HG03095 (cell line): Measurements from ENCODE around the gene SPATA24.
"Not testable (repeated sequence)": the region's sequence is repeated elsewhere in the genome, so short reads cannot be mapped to it uniquely, and the experiment has no call there.

Experiments used
- ATAC-seq: cut with Tn5 transposase; IDR thresholded peaks from one replicate; pipeline ENCODE4 v1.9.1; 2021; ENCODE audit warnings: moderate library complexity; ENCODE audit not compliant: unreplicated experiment

The SPATA24 gene, protein sequence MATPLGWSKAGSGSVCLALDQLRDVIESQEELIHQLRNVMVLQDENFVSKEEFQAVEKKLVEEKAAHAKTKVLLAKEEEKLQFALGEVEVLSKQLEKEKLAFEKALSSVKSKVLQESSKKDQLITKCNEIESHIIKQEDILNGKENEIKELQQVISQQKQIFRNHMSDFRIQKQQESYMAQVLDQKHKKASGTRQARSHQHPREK

DNA sequence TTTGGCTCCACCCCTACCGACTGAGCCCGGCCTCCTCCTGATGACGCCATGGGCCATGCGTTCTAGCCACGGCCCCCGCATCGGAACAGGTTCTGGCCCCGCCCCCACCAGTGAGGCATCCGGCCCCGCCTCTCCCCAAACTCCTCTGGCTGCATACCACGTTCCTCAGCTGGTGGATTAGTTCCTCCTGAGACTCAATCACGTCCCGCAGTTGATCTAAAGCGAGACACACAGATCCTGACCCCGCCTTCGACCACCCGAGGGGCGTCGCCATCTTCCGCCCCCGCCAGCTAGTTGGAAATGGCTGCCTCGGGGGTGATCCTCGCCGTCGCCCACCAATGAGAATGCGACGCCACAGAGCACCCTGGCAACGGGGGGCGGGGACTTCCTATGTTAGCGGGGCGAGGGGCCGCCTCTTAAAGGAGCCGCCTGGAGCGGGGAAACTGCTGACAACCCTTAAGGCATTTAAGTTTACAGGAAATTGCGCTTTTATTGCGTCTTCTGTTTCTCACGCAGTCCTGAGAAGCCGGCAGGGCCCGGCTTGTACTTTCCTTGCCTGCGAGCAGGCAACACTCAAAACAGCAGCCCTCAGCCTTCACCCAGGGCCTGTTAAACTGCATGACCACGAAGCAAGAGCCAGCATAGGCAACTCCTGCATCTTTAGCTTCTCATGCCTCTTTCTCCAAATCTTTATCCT, at the start of gene SPATA24:
TSS of gene SPATA24 (minus strand) at position 303 of the 697 bp plus-strand sequence. CDS start at position 274, 29 bp downstream.
- ATAC-seq: peak; percentile 76

DNA sequence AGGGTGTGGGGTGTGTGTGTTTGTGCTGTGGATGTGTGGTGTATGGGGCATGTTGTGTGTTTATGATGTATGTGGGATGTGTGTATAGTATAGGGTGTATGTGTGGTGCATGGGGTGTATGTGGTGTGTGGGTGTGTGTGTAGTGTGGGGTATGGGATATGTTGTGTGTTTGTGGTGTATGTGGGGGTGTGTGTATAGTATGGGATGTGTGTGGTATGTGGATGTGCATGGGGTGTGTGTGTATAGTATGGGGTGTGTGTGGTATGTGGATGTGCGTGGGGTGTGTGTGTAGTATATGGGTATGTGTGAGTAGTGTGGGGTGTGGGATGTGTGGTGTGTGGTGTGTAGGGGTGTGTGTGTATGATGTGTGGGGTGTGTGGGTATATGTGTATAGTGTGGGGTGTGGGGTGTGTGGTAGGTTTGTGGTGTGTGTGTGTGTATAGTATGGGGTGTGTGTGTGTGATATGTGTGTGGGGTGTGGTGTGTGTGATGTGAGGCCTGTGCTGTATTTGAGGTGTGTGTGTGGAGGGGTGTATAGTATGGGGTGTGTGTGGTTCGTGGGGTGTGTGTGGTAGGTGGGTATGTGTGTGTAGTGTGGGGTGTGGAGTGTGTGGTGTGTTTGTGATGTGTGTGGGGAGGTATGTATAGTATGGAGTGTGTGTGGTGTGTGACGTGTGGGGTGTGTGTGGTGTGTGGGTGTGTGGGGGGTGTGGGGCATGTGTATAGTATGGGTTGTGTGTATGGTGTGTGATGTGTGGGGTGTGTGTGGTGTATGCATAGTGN, 48.2 kb upstream of the SPATA24 start:
- ATAC-seq: no peak

DNA sequence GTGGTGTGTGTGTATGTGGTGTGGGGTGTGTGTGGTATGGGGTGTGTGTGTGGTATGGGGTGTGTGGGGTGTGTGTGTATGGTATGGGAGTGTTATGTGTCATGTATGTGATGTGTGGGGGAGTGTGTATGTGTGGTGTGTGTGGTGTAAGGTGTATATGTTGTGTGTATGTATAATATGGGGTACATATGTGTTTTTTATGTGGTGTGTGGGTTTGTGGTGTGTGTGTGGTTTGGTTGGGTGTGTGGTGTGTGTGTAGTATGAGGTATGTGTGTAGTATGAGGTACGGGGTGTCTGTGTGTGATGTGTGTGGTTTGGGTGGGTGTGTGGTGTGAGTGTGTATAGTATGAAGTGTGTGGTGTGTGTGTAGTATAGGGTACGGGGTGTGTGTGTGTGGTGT, 47.3 kb upstream of the SPATA24 start:
- no peak for ATAC-seq

DNA sequence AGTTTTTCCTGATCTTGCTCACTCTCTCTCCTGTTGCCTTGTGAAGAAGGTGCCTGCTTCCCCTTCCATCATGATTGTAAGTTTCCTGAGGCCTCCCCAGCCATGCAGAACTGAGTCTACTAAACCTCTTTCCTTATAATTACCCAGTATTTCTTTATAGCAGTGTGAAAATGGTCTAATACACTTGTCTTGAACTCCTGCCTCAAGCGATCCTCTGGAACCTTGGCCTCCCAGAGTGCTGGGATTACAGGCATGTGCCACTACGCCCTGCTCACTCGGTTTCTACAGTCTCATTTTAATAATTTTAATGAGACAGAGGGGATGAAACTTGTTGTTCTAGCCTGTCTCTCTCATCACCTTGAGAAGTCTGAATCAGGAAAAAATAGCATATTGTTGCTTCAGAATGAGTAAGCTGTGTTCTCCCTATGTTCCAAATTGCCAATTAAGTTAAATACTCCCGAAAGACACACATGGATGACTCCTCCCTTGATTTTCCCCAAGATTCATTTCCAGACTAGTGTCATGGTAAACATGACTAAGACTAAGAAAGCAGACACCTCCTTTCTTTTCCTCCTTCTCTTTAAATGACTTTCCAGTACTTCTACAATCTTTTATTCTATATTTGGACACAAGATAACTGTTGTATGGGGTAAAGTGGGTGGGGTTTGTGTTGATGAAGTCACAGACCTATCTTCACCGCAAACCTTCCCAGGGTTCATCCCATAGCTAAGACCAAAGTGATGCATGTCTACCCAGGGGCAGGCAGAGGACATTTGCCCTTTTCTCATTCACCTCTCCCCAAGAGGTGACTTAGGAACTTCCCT, 43.3 kb upstream of the SPATA24 start:
- ATAC-seq: peak; percentile 52

DNA sequence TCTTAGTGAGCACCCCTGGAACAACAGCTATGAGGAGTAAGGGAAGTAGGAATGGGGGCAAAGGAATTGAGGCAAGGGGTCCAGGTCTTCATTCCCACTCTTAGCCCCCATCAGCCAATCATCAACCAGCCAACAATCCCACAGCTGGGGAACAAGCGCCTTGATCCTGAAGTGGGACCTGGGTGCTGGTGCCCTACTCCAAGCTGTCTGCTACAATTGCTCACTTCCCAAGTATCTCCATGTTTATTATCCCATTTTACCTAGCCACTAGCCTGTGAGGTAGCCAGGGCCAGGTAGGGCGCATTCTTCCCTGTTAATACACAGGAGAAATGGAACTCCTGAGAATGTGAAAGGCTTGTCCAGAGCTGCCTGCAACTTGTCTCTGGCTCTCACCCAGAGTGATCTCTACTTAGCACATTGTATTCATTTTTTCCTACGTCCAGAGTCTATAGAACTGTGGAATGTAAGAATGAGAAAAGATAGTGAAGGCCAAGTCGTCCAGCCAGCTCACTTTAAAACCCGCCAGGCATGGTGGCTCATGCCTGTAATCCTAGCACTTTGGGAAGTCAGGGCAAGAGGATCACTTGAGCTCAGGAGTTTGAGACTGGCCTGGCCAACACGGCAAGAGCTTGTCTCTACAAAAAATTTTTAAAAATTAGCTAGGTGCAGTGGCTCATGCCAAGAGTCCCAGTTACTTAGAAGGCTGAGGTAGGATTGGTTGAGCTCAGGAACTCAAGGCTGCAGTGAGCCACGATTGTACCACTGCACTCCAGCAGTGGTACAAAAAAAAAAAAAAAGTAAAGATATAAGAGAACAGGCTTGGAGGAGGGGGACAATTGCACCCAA, 41.7 kb upstream of the SPATA24 start:
- ATAC-seq: no peak

DNA sequence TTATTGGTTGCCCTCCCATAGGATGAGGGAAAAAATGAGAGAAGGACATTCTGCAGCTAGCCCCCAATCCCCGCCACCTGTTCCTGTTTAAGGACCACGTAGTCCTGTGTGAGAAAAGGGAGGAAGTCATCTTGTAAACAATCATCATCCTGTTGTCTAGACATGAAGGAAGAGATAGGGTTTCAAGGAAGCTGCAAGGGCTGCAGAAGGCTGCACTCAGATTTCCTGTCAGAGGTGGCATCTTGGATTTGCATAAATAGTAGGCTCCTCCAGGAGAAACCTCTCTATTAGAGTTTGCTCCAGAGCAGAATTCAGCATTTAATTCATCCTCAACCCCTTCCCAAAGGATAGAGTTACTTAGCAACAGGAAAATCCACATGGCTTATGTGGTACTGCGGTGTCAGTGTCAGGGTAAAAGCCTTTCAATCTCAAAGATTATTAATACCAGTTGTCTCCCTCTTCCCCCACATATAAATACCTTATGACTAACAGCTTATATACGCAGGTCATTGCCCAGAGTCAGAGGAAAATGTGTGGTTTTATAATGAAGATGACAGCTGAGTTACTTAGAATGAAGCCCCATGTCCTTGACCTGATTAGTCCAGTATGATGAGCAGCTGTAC, 40.1 kb upstream of the SPATA24 start:
- ATAC-seq: no peak

DNA sequence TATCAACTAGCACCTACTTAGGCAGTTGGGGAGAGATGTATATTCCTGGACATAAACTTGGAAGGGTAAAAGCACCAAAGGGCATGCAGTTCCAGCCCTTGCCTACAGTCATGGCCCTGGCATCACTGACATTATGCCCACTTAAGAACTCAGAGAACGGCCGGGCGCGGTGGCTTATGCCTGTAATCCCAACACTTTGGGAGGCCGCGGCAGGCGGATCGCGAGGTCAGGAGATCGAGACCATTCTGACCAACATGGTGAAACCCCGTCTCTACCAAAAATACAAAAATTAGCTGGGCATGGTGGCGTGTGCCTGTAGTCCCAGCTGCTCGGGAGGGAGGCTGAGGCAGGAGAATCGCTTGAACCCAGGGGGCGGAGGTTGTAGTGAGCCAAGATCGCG, 36.5 kb upstream of the SPATA24 start:
- ATAC-seq: not testable (repeated sequence)

DNA sequence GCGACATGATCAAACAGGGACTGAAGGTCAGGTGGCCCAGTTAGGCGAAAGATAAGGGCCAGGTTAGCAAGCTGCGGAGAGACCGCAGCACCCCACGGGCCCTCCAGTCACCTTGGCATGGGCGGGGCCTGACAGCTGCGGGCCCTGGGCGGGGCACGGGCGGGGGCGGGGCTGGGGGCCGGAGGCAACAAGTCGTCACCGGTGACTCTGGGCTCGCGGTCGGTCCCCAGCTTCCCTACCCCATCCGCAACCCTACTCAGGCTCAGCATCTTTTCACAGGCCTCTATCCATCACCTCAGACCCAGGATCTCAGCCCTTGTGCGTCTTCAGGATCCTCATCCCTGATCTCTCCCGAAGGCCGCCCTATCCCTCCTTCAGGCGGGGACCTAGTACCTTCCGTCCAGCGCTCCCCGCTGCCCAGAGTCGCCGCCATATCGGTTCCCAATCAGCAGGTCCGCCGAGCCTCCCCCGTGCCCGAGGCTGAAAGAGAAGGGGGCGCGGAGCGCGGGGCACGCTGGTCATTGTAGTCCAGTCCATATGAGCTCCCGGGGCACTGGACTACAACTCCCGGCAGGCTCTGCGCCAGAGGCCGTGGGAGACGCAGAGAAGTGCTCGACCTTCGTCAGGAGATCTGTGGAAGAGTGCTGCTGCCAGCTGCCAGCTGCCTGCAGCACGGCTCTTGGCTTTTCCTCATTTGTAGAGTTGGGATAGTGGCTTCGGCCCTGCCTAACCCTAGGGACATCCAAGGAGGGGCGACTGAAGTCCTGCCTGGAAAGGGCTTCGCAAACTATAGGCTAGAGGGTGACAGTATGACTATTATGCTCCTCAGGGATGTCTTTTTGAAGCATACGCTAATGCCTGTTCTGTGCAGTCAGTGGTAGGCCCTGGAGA, 35.4 kb upstream of the SPATA24 start, which contains the start of gene DNAJC18:
TSS of gene DNAJC18 (minus strand) at position 513 of the 891 bp plus-strand sequence. CDS start at position 433, 80 bp downstream.
- peak; percentile 88 for ATAC-seq

DNA sequence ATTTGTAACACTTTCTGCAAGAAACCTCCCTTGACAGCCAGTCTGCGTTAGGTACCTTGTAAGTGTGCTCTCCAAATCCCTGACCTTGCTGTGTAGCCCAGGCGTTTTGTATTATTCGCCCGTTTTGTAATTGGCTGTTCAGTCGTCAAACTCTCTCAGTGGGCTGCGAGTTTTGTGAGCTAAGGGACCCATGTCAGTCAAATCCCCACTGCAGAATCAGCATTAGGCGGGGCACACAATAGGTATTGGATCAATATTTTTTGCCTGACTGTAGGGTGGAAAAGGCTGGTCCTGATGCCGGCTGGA, 34.8 kb upstream of the SPATA24 start:
- ATAC-seq: no peak

DNA sequence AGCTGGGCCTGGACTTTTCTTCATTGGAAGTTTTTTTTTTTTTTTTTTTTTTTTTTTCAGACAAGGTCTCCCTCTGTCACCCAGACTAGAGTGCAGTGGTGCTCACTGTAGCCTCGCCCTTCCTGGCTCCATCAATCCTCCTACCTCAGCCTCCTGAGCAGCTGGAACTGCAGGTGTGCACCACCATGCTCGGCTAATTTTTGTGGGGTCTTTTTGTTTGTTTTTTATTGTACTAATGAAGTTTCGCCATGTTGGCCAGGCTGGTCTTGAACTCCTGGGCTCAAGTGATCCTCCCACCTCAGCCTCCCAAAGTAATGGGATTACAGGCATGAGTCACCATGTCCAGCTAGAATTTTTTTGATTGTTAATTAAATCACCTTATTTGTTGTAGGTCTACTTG, 31.8 kb upstream of the SPATA24 start:
- no peak for ATAC-seq

DNA sequence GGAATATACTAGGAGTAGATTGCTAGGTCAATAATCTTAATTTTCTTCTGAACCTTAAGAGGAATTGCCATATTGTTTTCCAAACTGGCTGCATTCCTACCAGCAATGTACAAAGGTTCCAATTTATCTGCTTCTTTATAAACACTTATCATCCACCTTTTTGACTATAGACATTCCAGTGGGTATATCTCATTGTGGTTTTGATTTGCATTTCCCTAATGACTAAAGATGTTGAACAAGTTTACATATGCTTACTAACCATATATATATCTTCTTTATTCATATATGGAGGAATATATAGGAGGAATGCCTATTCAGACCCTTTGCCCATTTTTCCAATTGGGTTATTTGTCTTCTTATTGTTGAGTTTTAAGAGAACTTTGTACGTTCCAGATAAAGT, 27.8 kb upstream of the SPATA24 start:
- ATAC-seq: no peak

DNA sequence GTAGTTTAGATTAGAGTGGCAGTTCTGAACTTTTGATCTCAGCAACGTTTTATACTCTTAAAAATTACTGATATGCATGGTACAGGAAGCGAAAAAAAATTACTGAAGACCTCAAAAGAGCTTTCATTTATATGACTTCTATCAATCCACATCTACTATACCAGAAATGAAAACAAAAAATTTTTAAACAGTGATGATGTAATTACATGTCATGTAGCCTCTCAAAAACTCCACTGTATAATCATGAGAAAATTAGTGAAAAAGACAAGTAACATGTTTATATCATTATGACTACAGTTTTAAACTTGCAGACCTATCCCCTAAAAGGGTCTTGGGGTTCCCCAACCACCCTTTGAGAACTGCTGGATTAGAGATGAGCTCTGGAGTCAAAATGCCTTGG, 26.1 kb upstream of the SPATA24 start:
- no peak for ATAC-seq

DNA sequence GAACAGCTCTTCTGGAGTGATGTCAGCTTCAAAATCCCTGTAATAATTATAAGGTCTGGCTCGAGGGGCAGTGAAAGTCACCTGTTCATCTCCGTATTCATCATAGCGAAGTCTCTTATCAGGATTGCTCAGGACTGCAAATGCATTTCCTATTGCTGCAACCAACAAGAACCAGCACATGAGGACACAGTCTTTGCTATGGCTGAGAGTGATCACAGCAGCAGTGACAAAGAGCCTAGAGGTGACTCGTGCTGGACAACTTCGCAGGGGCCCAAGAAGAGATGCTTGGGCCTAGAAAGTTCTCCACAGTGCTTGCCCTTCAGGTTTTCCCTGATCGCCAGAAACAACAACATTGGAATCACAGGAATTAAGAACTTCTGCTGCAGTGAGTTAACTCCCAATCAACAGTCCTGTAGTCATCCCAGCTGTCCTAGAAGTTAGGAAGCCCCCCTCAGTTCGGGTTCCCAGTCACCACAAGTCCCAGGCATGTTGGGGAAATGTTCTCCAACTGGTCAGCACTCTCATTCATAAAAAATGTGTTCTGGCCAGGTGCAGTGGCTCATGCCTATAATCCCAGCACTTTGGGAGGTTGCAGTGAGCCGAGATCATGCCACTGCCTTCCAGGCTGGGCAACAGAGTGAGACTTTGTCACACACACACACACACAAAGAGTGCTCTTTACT, 22.5 kb upstream of the SPATA24 start:
- ATAC-seq: no peak

DNA sequence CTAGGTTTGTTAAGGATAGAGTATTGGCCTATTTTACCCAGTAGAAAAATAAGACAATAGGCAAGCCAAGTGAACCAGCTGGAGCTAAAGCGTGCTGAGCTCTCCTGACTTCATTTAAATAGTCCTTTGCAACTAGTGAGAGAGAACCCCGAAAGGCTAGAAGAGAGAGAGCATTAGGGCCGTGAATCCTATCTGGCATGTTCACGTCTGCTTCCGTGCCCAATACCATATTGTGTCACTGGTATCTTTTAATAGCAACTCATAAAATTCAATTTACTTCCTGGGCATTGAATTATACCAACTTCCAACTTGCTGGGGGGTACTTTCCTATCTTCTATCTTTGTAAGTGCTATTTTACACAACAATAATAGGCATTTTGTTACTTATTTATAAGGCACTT, 21.6 kb upstream of the SPATA24 start:
- no peak for ATAC-seq

DNA sequence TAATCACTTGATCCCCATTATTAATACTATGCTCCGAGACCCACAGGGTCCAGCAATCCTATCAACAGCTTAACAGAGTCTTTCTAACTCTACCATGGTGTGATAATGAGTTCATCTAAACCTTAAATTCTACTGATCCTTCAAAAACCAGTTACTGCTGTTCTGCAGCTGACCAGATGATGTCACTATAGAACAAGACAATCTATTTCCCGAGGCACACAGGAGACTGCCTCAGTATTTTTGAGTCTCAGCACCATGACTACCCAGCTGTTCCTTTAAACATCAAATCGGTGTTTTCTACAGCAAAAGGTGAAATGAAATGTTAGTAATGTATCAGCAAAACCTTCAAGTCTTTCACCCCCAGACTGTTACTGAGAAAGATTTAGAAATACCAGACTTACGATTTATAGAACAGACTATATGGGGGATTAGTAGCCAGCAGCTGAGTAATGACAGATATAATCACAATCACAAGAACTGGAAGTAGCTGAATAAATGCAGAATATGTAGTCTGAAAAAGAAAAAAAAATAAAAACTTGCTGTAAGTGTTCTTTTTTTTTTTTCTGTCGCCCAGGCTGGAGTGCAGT, 18.5 kb upstream of the SPATA24 start:
- no peak for ATAC-seq

DNA sequence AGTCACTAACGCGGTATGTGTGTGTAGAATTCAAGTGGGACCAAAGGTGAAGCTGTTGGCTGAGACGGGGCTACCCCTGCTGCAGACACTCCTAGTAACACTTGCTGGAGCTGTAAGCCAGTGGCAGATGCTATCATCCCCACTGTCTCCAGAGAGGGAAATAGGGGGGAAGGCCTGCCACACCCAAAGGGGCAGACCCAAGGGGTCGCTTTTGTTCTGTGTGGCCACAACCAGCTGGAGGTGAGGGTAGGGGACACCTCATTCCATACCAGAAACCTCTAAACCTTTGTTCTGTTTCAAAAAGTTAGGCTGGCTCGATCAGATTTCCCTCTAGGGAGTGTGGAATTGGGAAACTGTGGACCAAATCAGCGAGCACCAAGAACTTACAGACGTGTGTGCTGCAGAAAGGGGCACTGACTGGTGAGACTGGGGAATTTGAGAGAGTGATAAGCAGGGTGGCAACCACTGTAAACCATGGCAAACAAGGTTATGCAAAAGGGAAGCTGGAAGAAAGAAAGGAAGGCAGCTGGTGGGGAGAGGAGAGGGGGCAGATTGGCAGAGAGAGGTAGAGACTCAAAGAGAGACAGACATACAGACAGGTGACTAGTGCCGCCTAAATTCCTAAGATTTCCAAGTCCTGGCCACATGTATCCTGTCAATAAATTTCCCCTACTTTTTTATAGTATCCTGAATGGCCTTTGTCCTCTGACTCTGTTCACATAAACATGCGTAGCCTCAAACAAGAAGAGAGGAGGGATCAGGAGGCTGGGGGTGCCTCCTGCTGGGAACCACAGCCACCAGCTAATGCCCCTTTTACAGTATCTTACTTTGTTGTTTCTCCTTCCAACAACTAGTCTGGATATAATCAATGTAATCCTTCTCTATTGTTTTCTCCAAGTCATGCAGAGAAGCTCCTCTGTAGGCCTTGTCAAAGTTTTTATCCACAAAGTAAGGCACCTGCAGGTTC, 15.6 kb upstream of the SPATA24 start:
- no peak for ATAC-seq

DNA sequence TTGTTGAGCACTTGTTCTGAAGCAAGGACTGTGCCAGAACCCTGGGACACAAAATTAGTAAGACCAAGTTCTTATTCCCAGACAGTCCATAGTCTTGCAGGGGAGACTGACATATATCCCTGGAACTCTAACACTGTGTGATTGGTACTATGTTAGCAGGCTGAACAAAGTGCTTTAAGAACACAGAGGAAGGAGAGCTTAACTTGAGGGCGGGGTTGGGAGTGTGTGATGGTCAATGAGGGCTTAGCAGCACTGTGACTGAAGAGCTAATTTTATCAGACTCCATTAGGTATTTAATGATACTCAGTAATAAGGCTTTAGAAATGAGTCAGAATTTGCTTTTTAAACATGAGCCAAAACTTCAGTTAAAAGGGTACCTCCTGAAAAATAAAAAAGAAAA, 14.9 kb upstream of the SPATA24 start:
- no peak for ATAC-seq
